CD4-positive, CD25-positive, alpha-beta regulatory T cell (primary cell): ENCODE data around the gene PDE7B. TPM values are rescaled to one million over a fixed set of nuclear protein-coding genes. Genes with fewer than 3 reads are reported as not detected.

Experiments
- ATAC-seq, 2 donors: fragments of 150-1000 bp; cut with Tn5 transposase; one replicate each; pipeline ENCODE4 v1.10.0; 2021; ENCODE audit warnings: low read depth in 2 of 2, moderate number of reproducible peaks in 2 of 2, moderate library complexity in 1 of 2
- DNase-seq, 3 donors: peaks; one replicate each; pipeline versions ENCODE4 v3.0.0 to v3.0.0-alpha.2; 2012 to 2022; ENCODE audit warnings: mixed read lengths in 1 of 3
- H3K27ac ChIP-seq: one replicate; pipeline ENCODE4 v1.7.0; 2013; ENCODE audit warnings: mild to moderate bottlenecking, low read length; ENCODE audit not compliant: insufficient read depth, poor library complexity, severe bottlenecking
- H3K27me3 ChIP-seq: one replicate; pipeline ENCODE4 v1.7.0; 2013; ENCODE audit warnings: low read length; ENCODE audit not compliant: control insufficient read depth, insufficient read depth
- H3K36me3 ChIP-seq: one replicate; pipeline ENCODE4 v1.7.0; 2013; ENCODE audit warnings: mild to moderate bottlenecking, low read length, moderate library complexity; ENCODE audit not compliant: control insufficient read depth, insufficient read depth
- H3K4me1 ChIP-seq: 2 replicates; pipeline ENCODE4 v1.7.0; 2013; ENCODE audit warnings: mild to moderate bottlenecking, low read length; ENCODE audit not compliant: insufficient read depth, control insufficient read depth, poor library complexity, severe bottlenecking
- H3K4me3 ChIP-seq: one replicate; pipeline ENCODE4 v1.7.0; 2013; ENCODE audit warnings: low read depth, mild to moderate bottlenecking, low read length, moderate library complexity
- H3K9me3 ChIP-seq, 2 experiments: 1 replicate in 1 of 2; 2 replicates in 1 of 2; pipeline ENCODE4 v1.7.0; 2013; ENCODE audit warnings: low read length in 2 of 2, mild to moderate bottlenecking in 1 of 2, moderate library complexity in 1 of 2; ENCODE audit not compliant: control insufficient read depth in 2 of 2
- H3K27ac Mint-ChIP-seq, 3 donors: one replicate each; pipeline ENCODE4 v1.8.0; 2020 to 2022; ENCODE audit warnings: mild to moderate bottlenecking in 3 of 3, mixed read lengths in 3 of 3, moderate library complexity in 2 of 3
- H3K27me3 Mint-ChIP-seq: one replicate; pipeline ENCODE4 v1.8.0; 2022; ENCODE audit warnings: mild to moderate bottlenecking, mixed read lengths
- H3K36me3 Mint-ChIP-seq: one replicate; pipeline ENCODE4 v1.8.0; 2020; ENCODE audit warnings: mixed read lengths
- H3K4me1 Mint-ChIP-seq, 4 donors: one replicate each; pipeline ENCODE4 v1.8.0; 2020 to 2022; ENCODE audit warnings: mixed read lengths in 4 of 4, mild to moderate bottlenecking in 1 of 4
- H3K4me3 Mint-ChIP-seq, 4 donors: one replicate each; pipeline ENCODE4 v1.8.0; 2020 to 2022; ENCODE audit warnings: mild to moderate bottlenecking in 4 of 4, mixed read lengths in 4 of 4, moderate library complexity in 3 of 4
- H3K9me3 Mint-ChIP-seq, 7 donors: one replicate each; pipeline ENCODE4 v1.8.0; 2020 to 2022; ENCODE audit warnings: mixed read lengths in 7 of 7, mild to moderate bottlenecking in 3 of 7, moderate library complexity in 2 of 7
- polyA plus RNA-seq, 4 donors: library from polyadenylated mRNA; unstranded; fragments of 300-500 nt; fragmentation: Illumina TruSeq; gene quantifications; one replicate each; pipeline ENCODE4 v1.2.3, GENCODE V29; 2021
- total RNA-seq: library from RNA; stranded (reverse); gene quantifications from one replicate; pipeline ENCODE4 v1.2.3, GENCODE V29; 2022

PDE7B gene
- total and polyA plus RNA-seq, 5 donors from 2014 or later, result 0.03 to 0.25 (median 0.07) TPM; not detected in 1

GRCh38 chr6:135905604-135906300 lies 54.3 kb downstream of the PDE7B start:
- Histone ChIP-seq H3K36me3 (no peaks in the 10 kb centered on the region), H3K27ac (no peak overlapping the region), H3K9me3 (no peaks in the 10 kb centered on the region), H3K4me3 (no peak overlapping the region), H3K4me1 (peaks cover 3% of the 10 kb centered on the region), H3K27me3 (no peaks in the 10 kb centered on the region)
- no peak overlapping the region for H3K27ac Mint-ChIP-seq
- H3K9me3 Mint-ChIP-seq, result peaks cover 0 to 2% (median 0%) of the 10 kb centered on the region in 7 donors
- no peaks in the 10 kb centered on the region for H3K36me3 Mint-ChIP-seq
- ATAC-seq (no peak), DNase-seq (no peak)
- no peak overlapping the region for H3K4me3 Mint-ChIP-seq
- H3K27me3 Mint-ChIP-seq, result peaks cover 9% of the 10 kb centered on the region
- H3K4me1 Mint-ChIP-seq, result peaks cover 0 to 7% (median 0%) of the 10 kb centered on the region in 4 donors

- Histone ChIP-seq H3K36me3 (no peaks in the 10 kb centered on the region), H3K9me3 (no peaks in the 10 kb centered on the region), H3K4me3 (no peak overlapping the region), H3K27ac (no peak overlapping the region), H3K27me3 (no peaks in the 10 kb centered on the region), H3K4me1 (peaks cover 3% of the 10 kb centered on the region)
- no peak overlapping the region for H3K27ac Mint-ChIP-seq
- no peak overlapping the region for H3K4me3 Mint-ChIP-seq
- DNase-seq (no peak), ATAC-seq (no peak)
- H3K4me1 Mint-ChIP-seq, result peaks cover 0 to 7% (median 0%) of the 10 kb centered on the region in 4 donors
- H3K36me3 Mint-ChIP-seq, result no peaks in the 10 kb centered on the region
- peaks cover 9% of the 10 kb centered on the region for H3K27me3 Mint-ChIP-seq
- H3K9me3 Mint-ChIP-seq, result peaks cover 0 to 2% (median 0%) of the 10 kb centered on the region in 7 donors
These were observed 55.0 kb downstream of the PDE7B start for GRCh38 chr6:135906542-135906941.

GRCh38 chr6:135906972-135907465 lies 55.5 kb downstream of the PDE7B start:
- Mint-ChIP-seq H3K9me3 (peaks cover 0 to 2% (median 0%) of the 10 kb centered on the region in 7 donors), H3K4me3 (no peak overlapping the region), H3K4me1 (peaks cover 0 to 4% (median 0%) of the 10 kb centered on the region in 4 donors), H3K27me3 (peaks cover 9% of the 10 kb centered on the region), H3K27ac (peak overlapping the region in 1 of 3 donors; percentile 48), H3K36me3 (no peaks in the 10 kb centered on the region)
- DNase-seq (no peak), ATAC-seq (no peak)
- Histone ChIP-seq H3K27me3 (no peaks in the 10 kb centered on the region), H3K27ac (no peak overlapping the region), H3K36me3 (no peaks in the 10 kb centered on the region), H3K4me3 (no peak overlapping the region), H3K9me3 (no peaks in the 10 kb centered on the region), H3K4me1 (peaks cover 3% of the 10 kb centered on the region)

GRCh38 chr6:135909737-135910387 lies 58.4 kb downstream of the PDE7B start:
- peaks cover 0 to 2% (median 0%) of the 10 kb centered on the region in 4 donors for H3K4me1 Mint-ChIP-seq
- Histone ChIP-seq H3K27me3 (no peaks in the 10 kb centered on the region), H3K36me3 (no peaks in the 10 kb centered on the region), H3K9me3 (no peaks in the 10 kb centered on the region), H3K4me1 (peaks cover 3% of the 10 kb centered on the region), H3K4me3 (no peak overlapping the region), H3K27ac (no peak overlapping the region)
- no peaks in the 10 kb centered on the region for H3K9me3 Mint-ChIP-seq
- H3K27me3 Mint-ChIP-seq, result no peaks in the 10 kb centered on the region
- H3K36me3 Mint-ChIP-seq, result no peaks in the 10 kb centered on the region
- ATAC-seq (peak; percentile 55 to 60), DNase-seq (peak; percentile 36 to 83 (median 72))
- no peak overlapping the region for H3K27ac Mint-ChIP-seq
- peak overlapping the region in 1 of 4 donors; percentile 43 for H3K4me3 Mint-ChIP-seq

DNA sequence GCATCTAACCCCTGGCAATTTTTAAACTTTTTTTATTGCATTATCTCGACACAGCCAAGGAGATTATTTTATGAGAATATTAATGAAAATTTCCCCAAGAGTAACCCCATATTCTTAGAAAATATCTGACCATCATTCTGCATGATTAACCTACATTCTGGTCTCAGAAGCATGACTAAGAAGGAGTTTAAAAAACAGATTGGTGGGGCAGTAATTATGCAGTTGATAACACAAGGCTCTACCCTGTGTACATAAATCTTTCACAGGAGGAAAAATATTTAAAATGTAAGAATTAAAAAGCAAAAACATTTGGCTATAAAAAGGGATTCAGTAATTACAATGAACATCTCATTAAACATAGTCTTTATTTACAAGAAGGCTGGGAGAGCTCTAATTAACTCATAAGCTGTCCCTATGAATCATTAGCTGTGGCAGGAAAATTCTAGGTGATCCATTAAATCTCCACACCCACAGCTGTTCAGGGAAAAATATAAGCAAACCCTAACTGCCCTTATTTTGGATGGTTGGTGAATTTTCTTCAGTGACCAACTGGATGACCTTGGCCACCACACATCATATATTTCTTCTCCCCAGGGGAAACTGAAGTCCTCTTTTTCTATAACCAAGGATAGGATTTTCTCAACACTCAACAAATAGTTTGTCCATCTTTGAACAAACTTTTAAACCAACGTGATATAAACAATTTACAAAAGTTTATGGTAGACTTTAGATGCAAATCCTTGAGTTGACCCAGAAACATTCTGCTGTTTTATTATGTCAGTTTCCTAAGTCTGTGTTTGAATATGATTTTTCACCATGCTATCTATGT lies 59.5 kb downstream of the PDE7B start:
- Histone ChIP-seq H3K9me3 (no peaks in the 10 kb centered on the region), H3K4me3 (no peak overlapping the region), H3K27me3 (no peaks in the 10 kb centered on the region), H3K36me3 (no peaks in the 10 kb centered on the region), H3K4me1 (peaks cover 3% of the 10 kb centered on the region), H3K27ac (no peak overlapping the region)
- Mint-ChIP-seq H3K27ac (no peak overlapping the region), H3K27me3 (no peaks in the 10 kb centered on the region), H3K36me3 (no peaks in the 10 kb centered on the region), H3K4me1 (peaks cover 0 to 2% (median 0%) of the 10 kb centered on the region in 4 donors), H3K4me3 (no peak overlapping the region), H3K9me3 (no peaks in the 10 kb centered on the region)
- ATAC-seq, result no peak
- DNase-seq, result no peak

DNA sequence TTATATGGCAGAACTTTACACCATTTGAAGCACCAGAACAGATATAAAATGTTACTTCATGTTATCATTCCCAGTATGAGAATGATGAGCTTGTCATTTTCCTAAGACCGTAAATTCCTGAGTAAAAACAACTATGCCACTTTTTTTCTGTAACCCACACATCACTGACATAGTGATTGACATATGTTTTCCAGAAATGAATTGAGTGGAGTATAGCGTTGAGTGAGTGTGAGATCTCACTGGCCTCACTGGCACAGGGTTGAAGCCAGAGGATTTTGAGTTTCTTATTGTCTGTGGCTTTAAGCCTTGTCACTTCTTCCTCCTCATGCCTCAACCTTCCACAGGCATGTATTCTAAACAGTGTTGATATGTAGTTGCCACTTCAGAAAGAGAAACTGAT lies 62.3 kb downstream of the PDE7B start:
- Mint-ChIP-seq H3K27me3 (no peaks in the 10 kb centered on the region), H3K4me1 (peaks cover 0 to 2% (median 0%) of the 10 kb centered on the region in 4 donors), H3K9me3 (no peaks in the 10 kb centered on the region), H3K27ac (no peak overlapping the region), H3K36me3 (no peaks in the 10 kb centered on the region), H3K4me3 (no peak overlapping the region)
- H3K4me1 ChIP-seq, result peaks cover 3% of the 10 kb centered on the region
- no peak for DNase-seq
- H3K9me3 ChIP-seq, result no peaks in the 10 kb centered on the region
- H3K4me3 ChIP-seq, result no peak overlapping the region
- H3K27ac ChIP-seq, result no peak overlapping the region
- no peak for ATAC-seq
- H3K36me3 ChIP-seq, result no peaks in the 10 kb centered on the region
- H3K27me3 ChIP-seq, result no peaks in the 10 kb centered on the region

DNA sequence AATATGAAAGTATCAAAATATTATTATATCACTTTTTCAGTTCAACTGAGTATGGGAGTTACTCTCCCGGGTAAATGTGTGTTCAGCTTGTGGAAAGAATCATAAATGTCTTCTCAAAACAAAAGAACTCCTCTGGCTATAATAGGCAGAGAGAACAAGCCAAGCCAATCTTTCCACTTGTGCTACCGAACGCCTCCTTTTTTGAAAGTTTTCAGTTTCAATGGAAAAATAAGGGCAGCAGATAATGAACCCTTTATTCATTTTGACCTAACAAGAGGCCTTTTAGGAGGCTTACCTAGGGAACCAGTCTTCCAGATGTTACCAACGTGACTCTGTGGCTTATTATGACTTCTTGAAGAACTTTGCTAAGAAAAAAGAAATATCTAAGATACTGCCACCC lies 67.5 kb downstream of the PDE7B start:
- H3K9me3 Mint-ChIP-seq, result peaks cover 0 to 2% (median 0%) of the 10 kb centered on the region in 7 donors
- no peaks in the 10 kb centered on the region for H3K27me3 ChIP-seq
- no peak for ATAC-seq
- H3K9me3 ChIP-seq, result no peaks in the 10 kb centered on the region
- H3K4me3 Mint-ChIP-seq, result no peak overlapping the region
- no peak overlapping the region for H3K27ac Mint-ChIP-seq
- H3K27ac ChIP-seq, result no peak overlapping the region
- H3K36me3 Mint-ChIP-seq, result no peaks in the 10 kb centered on the region
- H3K4me3 ChIP-seq, result no peak overlapping the region
- no peaks in the 10 kb centered on the region for H3K4me1 ChIP-seq
- DNase-seq, result no peak
- H3K4me1 Mint-ChIP-seq, result no peaks in the 10 kb centered on the region
- peaks cover 8% of the 10 kb centered on the region for H3K27me3 Mint-ChIP-seq
- no peaks in the 10 kb centered on the region for H3K36me3 ChIP-seq
